Stimulated activated naive CD4-positive, alpha-beta T cell treated with Interleukin-2 at 50 U/mL for 16 hours (primary cell): Measurements from ENCODE around the gene DCP2.

ENCODE experiments used
- DNase-seq: peaks from one replicate; lab custom pipeline; 2025; lab: John Stamatoyannopoulos, UW

Gene DCP2

GRCh38 chr5:113020461-113021273 is 44.1 kb downstream of the DCP2 start:
- peak; percentile 2 for DNase-seq

- DNase-seq: no peak
These were observed 46.1 kb downstream of the DCP2 start for GRCh38 chr5:113022661-113023060.

- no peak for DNase-seq
These were observed 47.6 kb downstream of the DCP2 start for GRCh38 chr5:113024076-113024697.

- DNase-seq: no peak
These were observed 49.0 kb downstream of the DCP2 start for GRCh38 chr5:113025596-113025995.

GRCh38 chr5:113026211-113026610 is 49.6 kb downstream of the DCP2 start:
- no peak for DNase-seq

- no peak for DNase-seq
These were observed 50.4 kb downstream of the DCP2 start for GRCh38 chr5:113027015-113027414.

GRCh38 chr5:113027431-113027830 is 50.8 kb downstream of the DCP2 start:
- no peak for DNase-seq

GRCh38 chr5:113029614-113030013 is 53.0 kb downstream of the DCP2 start:
- no peak for DNase-seq

GRCh38 chr5:113031104-113031503 is 54.5 kb downstream of the DCP2 start:
- no peak for DNase-seq

GRCh38 chr5:113031557-113031956 is 55.0 kb downstream of the DCP2 start:
- no peak for DNase-seq

- no peak for DNase-seq
These were observed 57.7 kb downstream of the DCP2 start for GRCh38 chr5:113034182-113034773.

GRCh38 chr5:113035096-113035495 is 58.5 kb downstream of the DCP2 start:
- no peak for DNase-seq

- no peak for DNase-seq
These were observed 59.7 kb downstream of the DCP2 start for GRCh38 chr5:113036321-113036720.

GRCh38 chr5:113036826-113037225 is 60.2 kb downstream of the DCP2 start:
- DNase-seq: no peak

- no peak for DNase-seq
These were observed 61.5 kb downstream of the DCP2 start for GRCh38 chr5:113038136-113038535.

- no peak for DNase-seq
These were observed 62.1 kb downstream of the DCP2 start for GRCh38 chr5:113038714-113039113.

GRCh38 chr5:113039229-113039933 is 62.8 kb downstream of the DCP2 start:
- no peak for DNase-seq

- DNase-seq: no peak
These were observed 63.3 kb downstream of the DCP2 start for GRCh38 chr5:113039934-113040285.

GRCh38 chr5:113040672-113041260 is 64.2 kb downstream of the DCP2 start:
- DNase-seq: no peak

GRCh38 chr5:113042491-113043243 is 66.1 kb downstream of the DCP2 start:
- DNase-seq: no peak

GRCh38 chr5:113043491-113043931 is 66.9 kb downstream of the DCP2 start:
- no peak for DNase-seq
